Activated T-cell treated with anti-CD3 and anti-CD28 coated beads for 48 hours (primary cell): ENCODE results near the gene PTPRB.
"Not testable (repeated sequence)": the region's sequence is repeated elsewhere in the genome, so short reads cannot be mapped to it uniquely, and the experiment has no call there.

Experiments
- DNase-seq: peaks from one replicate; pipeline ENCODE4 v3.0.0-alpha.2; 2020; ENCODE audit warnings: low read depth

The PTPRB gene

DNA sequence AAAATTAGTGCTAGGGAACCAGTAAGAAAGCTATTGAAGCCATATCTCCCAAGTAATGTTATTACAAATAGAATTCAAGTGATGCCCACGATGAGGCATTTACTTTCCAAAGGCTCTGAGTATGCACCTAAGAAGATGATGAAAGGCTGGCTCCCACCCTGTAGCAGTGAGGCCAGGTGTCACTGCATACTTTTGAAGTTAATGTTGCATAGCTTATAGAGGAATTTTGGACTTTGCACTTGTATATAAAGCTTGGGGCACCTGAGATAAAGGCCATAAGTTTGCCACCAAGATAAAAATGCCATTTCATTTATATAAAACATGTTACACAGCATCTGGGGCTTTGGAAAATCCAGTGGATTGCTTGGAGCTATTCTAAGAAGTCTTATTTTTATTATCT lies 96.2 kb downstream of the PTPRB start:
- DNase-seq, result no peak

GRCh38 chr12:70536650-70537049 lies 100.6 kb downstream of the PTPRB start:
- no peak for DNase-seq

GRCh38 chr12:70535896-70536374 lies 101.3 kb downstream of the PTPRB start:
- no peak for DNase-seq

GRCh38 chr12:70534466-70534865 lies 102.8 kb downstream of the PTPRB start:
- no peak for DNase-seq

DNA sequence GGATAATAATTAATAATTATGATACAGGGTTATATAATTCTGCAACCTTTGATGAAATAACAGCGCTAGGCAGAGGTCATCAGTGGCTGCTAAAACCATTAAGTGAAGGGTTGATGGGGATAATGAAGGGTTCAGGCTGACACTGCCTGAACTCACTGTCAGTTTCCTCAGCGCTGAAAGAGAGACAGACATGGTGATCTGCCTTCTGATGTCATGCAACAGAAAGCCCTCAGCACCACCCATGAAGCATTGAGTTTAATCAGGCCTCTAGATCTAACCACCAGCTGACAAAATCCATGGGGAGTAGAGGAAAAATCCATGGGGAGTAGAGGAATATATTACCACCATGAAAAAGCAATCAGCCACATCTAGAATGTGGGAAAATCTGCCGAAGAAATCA lies 107.6 kb downstream of the PTPRB start:
- DNase-seq, result no peak

DNA sequence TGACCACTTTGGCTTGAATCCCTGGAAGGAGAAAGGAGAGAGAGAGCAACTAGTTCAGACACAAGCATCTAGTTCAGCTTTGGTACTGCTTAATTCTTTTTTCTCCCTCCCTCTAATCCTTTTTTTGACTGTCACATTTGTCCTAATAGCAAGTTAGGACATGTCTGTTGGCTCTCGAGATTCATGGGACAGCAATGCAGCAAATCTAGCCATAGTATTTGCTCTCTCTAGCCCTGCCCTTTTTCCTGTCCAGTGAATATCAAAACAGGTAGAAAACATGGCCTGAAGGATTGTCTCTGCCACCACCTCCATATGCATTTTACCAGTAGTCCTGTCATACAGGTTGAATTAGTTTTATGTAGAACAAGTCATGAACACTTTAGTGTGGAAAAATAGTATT lies 116.4 kb downstream of the PTPRB start:
- no peak for DNase-seq

DNA sequence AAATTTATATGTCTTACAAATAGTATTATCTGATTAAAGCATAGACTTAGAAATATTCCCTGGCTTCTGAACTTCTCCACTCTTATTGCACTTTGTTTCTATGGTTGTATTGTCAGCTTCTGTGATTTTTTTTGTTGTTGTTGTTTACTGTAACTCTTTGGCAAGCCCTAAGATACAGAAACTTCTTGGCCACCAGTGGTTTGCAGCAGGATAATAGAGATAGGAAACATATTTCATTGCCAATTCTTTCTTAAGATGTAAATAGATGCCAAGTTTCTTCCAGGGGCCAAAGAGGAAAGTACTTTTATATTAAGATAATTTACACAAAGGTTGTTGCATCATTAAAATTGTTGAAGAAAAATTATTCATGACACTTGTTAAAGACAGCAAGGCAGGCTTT lies 123.8 kb downstream of the PTPRB start:
- DNase-seq, result no peak

- no peak for DNase-seq
Observed at GRCh38 chr12:70508178-70508577, 129.1 kb downstream of the PTPRB start.

DNA sequence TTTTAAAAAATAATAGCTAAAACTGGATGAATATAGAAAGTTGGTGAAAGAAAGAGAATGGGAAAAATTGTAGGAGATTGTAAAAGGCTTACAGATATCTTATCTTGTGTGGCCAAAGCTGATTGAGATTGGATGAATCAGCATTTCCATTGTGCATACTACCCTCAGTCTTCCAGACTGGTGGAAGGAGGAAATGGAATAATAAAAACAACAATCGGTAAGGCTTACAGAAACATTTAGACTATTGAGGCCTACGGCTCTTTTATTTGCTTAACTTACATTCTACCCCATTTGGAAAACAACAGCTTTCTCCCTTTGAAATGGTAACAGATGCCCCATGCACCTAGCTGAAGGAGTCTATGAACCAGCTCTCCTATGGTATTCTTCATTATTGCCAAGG lies 129.8 kb downstream of the PTPRB start:
- no peak for DNase-seq

DNA sequence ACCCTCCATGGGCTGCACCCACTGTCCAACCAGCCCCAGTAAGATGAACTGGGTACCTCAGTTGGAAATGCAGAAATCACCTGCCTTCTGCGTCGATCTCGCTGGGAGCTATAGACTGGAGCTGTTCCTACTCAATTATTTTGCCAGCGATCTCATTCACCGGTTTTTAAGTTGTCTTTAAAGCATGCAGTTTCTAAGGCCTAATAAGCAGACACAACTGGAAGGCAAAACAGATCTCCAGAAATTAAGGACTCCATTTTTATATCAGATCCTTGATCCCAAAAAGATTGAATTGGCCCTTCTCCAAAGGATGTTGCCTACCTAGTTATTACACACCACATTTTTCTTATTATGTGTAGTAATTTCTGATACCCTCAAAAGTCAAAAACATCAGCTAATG lies 139.7 kb downstream of the PTPRB start:
- DNase-seq, result no peak

DNA sequence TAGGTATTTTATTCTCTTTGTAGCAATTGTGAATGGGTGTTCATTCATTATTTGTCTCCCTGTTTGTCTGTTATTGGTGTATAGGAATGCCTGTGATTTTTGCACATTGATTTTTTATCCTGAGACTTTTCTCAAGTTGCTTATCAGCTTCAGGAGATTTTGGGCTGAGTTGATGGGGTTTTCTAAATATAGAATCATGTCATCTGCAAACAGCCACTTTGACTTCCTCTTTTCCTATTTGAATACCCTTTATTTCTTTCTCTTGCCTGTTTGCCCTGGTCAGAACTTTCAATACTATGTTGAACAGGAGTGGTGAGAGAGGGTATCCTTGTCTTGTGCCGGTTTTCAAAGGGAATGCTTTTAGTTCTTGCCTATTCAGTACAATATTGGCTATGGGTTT lies 144.3 kb downstream of the PTPRB start:
- not testable (repeated sequence) for DNase-seq

DNA sequence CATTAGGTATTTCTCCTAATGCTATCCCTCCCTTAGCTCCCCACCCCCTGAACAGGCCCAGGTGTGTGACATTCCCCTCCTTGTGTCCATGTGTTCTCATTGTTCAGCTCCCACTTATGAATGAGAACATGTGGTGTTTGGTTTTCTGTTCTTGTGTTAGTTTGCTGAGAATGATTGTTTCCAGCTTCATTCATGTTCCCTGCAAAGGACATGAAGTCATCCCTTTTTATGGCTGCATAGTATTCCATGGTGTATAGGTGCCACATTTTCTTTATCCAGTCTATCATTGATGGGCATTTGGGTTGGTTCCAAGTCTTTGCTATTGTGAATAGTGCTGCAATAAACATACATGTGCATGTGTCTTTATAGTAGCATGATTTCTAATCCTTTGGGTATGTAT lies 146.3 kb downstream of the PTPRB start:
- DNase-seq, result not testable (repeated sequence)

GRCh38 chr12:70487440-70487839 lies 149.8 kb downstream of the PTPRB start:
- no peak for DNase-seq

GRCh38 chr12:70486588-70486987 lies 150.6 kb downstream of the PTPRB start:
- DNase-seq, result no peak

DNA sequence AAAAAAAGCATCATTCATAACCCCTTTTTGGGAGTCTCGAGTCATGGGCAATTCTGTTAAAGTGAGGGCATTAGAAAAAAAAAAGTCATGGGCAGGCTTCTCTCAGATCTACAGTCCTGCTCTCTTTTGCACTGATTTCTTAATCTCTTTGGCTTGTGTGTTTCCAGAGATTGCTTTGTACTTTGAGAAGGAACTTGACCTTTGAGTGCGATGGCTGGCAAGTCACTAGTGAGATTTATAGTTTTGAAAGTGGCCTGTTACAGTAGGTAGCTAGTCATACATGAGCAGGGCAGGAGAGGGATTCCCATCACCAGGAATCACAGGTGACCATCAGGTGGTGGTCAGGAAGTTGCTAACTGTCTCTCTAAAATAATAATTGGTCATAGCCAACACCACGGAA lies 151.5 kb downstream of the PTPRB start:
- no peak for DNase-seq

DNA sequence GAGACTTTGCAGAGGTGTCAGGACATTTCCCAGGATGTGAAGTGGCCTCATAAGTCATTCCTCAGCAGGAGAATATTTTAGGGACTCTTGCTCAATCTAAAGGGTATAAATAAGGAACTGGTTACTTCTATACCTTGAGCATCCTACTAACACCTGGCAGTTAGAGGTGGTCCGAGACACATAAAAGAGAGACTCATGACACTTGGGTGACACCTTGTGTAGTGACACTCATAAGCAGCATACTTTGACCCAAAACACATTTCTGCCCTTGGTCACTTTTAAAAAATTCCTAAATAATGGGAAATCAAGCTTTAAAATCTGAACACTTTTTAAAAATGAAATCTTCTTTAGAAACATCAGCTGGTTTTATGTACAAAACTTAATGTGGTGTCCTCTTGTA lies 152.8 kb downstream of the PTPRB start:
- no peak for DNase-seq

DNA sequence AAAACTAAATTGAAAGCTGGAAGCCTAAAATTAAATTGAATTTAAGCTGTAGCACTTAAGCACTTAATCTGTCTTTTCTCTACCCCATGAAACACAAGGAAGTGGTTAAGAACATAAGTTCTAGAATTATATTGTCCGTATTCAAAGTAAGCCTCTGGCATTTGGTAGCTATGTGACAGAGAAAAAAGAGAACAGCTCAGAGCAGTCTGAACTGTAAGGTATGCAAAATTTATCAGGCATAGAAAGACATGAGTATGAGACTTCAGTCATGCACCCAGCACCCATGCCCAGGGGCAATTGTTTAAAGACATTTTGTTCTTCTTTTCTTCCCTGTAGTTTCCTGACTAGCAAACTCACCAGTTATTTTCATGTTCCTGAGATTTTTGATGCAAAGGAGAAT lies 154.5 kb downstream of the PTPRB start:
- DNase-seq, result no peak

- no peak for DNase-seq
Observed at GRCh38 chr12:70469221-70469820, 167.9 kb downstream of the PTPRB start.

- no peak for DNase-seq
Observed at GRCh38 chr12:70468741-70469140, 168.5 kb downstream of the PTPRB start.

- no peak for DNase-seq
Observed at GRCh38 chr12:70467918-70468733, 169.1 kb downstream of the PTPRB start.

GRCh38 chr12:70467476-70467875 lies 169.8 kb downstream of the PTPRB start:
- no peak for DNase-seq

DNA sequence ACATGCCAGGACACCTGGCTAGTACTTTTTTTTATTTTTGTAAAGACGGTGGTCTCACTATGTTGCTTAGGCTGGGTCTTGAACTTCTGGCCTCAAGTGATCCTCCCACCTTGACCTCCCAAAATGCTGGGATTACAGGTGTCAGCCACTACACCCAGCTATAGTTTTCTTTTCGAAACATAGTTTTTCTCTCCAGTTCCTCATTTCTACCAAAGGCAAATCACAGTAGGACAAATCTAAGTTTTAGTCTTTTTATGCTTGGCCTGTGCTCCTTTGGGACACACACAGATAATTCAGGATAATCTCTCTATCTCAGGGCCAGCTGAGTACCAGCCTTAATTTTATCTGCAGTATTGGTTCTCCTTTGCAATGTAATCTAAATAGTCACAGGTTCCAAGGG lies 170.5 kb downstream of the PTPRB start:
- no peak for DNase-seq
